ENCODE data around the gene ZFR2. TPM values are rescaled to one million over a fixed set of nuclear protein-coding genes. Genes with fewer than 3 reads are reported as not detected.

Gene ZFR2
- total RNA-seq, 2 experiments from 2014 or later = 0.33 to 0.58 TPM

- no peaks in the 10 kb centered on the region for H3K36me3 Mint-ChIP-seq
- DNase-seq = no peak
- POLR2A ChIA-PET = no interaction called here
- no peaks in the 10 kb centered on the region for H3K27me3 Mint-ChIP-seq
- peaks cover 2% of the 10 kb centered on the region for H3K9me3 Mint-ChIP-seq
- intact Hi-C loops (cut with micrococcal nuclease) = no loop called here
- H3K4me3 Mint-ChIP-seq = no peak overlapping the region
- CTCF ChIA-PET = interaction anchor here (1.9 kb wide), 1 partner anchor 32 kb away, joined by 9 read pairs; no protein-coding TSS in a partner anchor
- peaks cover 2% of the 10 kb centered on the region for H3K4me1 Mint-ChIP-seq (ENCODE audit: low read depth)
- no peak overlapping the region for H3K27ac Mint-ChIP-seq
Measured at GRCh38 chr19:3790209-3790734, 78.6 kb downstream of the ZFR2 start.

GRCh38 chr19:3788996-3789778 lies 79.7 kb downstream of the ZFR2 start:
- intact Hi-C loops (cut with micrococcal nuclease) = no loop called here
- Mint-ChIP-seq H3K4me1 (ENCODE audit: low read depth) (peaks cover 8% of the 10 kb centered on the region), H3K4me3 (no peak overlapping the region), H3K27me3 (no peaks in the 10 kb centered on the region), H3K9me3 (peaks cover 2% of the 10 kb centered on the region), H3K36me3 (no peaks in the 10 kb centered on the region), H3K27ac (no peak overlapping the region)
- no peak for DNase-seq
- POLR2A ChIA-PET = interaction anchor here (0.6 to 0.9 kb wide), 2 partner anchors 26 to 27 kb away, joined by 3 read pairs; no protein-coding TSS in a partner anchor
- CTCF ChIA-PET = interaction anchor here (1.1 to 2.2 kb wide), 2 partner anchors 33 to 60 kb away, joined by 3 to 10 read pairs; no protein-coding TSS in a partner anchor

- Mint-ChIP-seq H3K27ac (peak within 1 kb of the TSS; percentile 28), H3K36me3 (peaks cover 20% of the 10 kb centered on the region), H3K4me3 (peak within 1 kb of the TSS; percentile 77), H3K27me3 (no peaks in the 10 kb centered on the region), H3K4me1 (ENCODE audit: low read depth) (peaks cover 8% of the 10 kb centered on the region), H3K9me3 (peaks cover 18% of the 10 kb centered on the region)
- POLR2A ChIA-PET = interaction anchor here (0.9 to 1.0 kb wide), 2 partner anchors 24 to 32 kb away, joined by 3 read pairs; partner anchors contain the start of gene MRPL54
- CTCF ChIA-PET = interaction anchor here (0.7 to 4.7 kb wide), 3 partner anchors 36 to 63 kb away, joined by 3 to 36 read pairs (median 10); no protein-coding TSS in a partner anchor
- DNase-seq = peak; percentile 26
- intact Hi-C loops (cut with micrococcal nuclease) = no loop called here
Measured at GRCh38 chr19:3785938-3786824, 82.7 kb downstream of the ZFR2 start, which contains the start of gene MATK. Gene MATK (minus strand): TSS chr19:3786381. CDS start chr19:3785135, 1,246 bp downstream.

- H3K4me3 Mint-ChIP-seq = peak overlapping the region; percentile 77
- H3K27me3 Mint-ChIP-seq = no peaks in the 10 kb centered on the region
- peaks cover 8% of the 10 kb centered on the region for H3K4me1 Mint-ChIP-seq (ENCODE audit: low read depth)
- H3K36me3 Mint-ChIP-seq = peaks cover 24% of the 10 kb centered on the region
- intact Hi-C loops (cut with micrococcal nuclease) = no loop called here
- POLR2A ChIA-PET = interaction anchor here (0.9 kb wide), 1 partner anchor 23 kb away, joined by 3 read pairs; the partner anchor contains the start of gene MRPL54
- no peak overlapping the region for H3K27ac Mint-ChIP-seq
- H3K9me3 Mint-ChIP-seq = peaks cover 19% of the 10 kb centered on the region
- CTCF ChIA-PET = interaction anchor here (0.7 to 4.7 kb wide), 4 partner anchors 33 to 106 kb away, joined by 3 to 36 read pairs (median 10); no protein-coding TSS in a partner anchor
- peak; percentile 38 for DNase-seq
Measured at GRCh38 chr19:3785451-3785937, 83.3 kb downstream of the ZFR2 start.

GRCh38 chr19:3784607-3785450 lies 84.0 kb downstream of the ZFR2 start:
- H3K27me3 Mint-ChIP-seq = no peaks in the 10 kb centered on the region
- peaks cover 8% of the 10 kb centered on the region for H3K4me1 Mint-ChIP-seq (ENCODE audit: low read depth)
- H3K9me3 Mint-ChIP-seq = peaks cover 19% of the 10 kb centered on the region
- H3K4me3 Mint-ChIP-seq = peak overlapping the region; percentile 77
- H3K27ac Mint-ChIP-seq = no peak overlapping the region
- ChIA-PET POLR2A (interaction anchor here (0.9 to 2.1 kb wide), 3 partner anchors 22 to 34 kb away, joined by 3 to 6 read pairs (median 3); partner anchors contain the start of gene MRPL54), CTCF (interaction anchor here (0.7 to 4.7 kb wide), 6 partner anchors 22 to 107 kb away, joined by 3 to 36 read pairs (median 9); partner anchors contain the start of gene MRPL54)
- peaks cover 24% of the 10 kb centered on the region for H3K36me3 Mint-ChIP-seq
- intact Hi-C loops (cut with micrococcal nuclease) = no loop called here
- no peak for DNase-seq

- Mint-ChIP-seq H3K4me3 (peak overlapping the region; percentile 77), H3K27ac (no peak overlapping the region), H3K4me1 (ENCODE audit: low read depth) (peaks cover 8% of the 10 kb centered on the region), H3K27me3 (no peaks in the 10 kb centered on the region), H3K36me3 (peaks cover 24% of the 10 kb centered on the region), H3K9me3 (peaks cover 19% of the 10 kb centered on the region)
- POLR2A ChIA-PET = interaction anchor here (0.6 to 2.1 kb wide), 3 partner anchors 29 to 339 kb away, joined by 3 to 6 read pairs (median 3); no protein-coding TSS in a partner anchor
- peak; percentile 65 for DNase-seq
- CTCF ChIA-PET = interaction anchor here (1.0 to 4.7 kb wide), 7 partner anchors 21 to 68 kb away, joined by 4 to 36 read pairs (median 8); partner anchors contain the start of gene MRPL54
- intact Hi-C loops (cut with micrococcal nuclease) = loop anchor here (2.0 kb wide), 1 partner anchor 39 kb away; no protein-coding TSS in a partner anchor
Measured at GRCh38 chr19:3783660-3784584, 84.9 kb downstream of the ZFR2 start.

- Mint-ChIP-seq H3K4me3 (no peak overlapping the region), H3K27ac (no peak overlapping the region), H3K27me3 (no peaks in the 10 kb centered on the region), H3K9me3 (peaks cover 19% of the 10 kb centered on the region), H3K36me3 (peaks cover 24% of the 10 kb centered on the region), H3K4me1 (ENCODE audit: low read depth) (peaks cover 8% of the 10 kb centered on the region)
- POLR2A ChIA-PET = interaction anchor here (2.1 kb wide), 1 partner anchor 36 kb away, joined by 6 read pairs; no protein-coding TSS in a partner anchor
- CTCF ChIA-PET = interaction anchor here (1.2 to 4.7 kb wide), 5 partner anchors 20 to 69 kb away, joined by 4 to 36 read pairs (median 8); partner anchors contain the start of gene MRPL54
- DNase-seq = no peak
- intact Hi-C loops (cut with micrococcal nuclease) = loop anchor here (2.0 kb wide), 1 partner anchor 40 kb away; no protein-coding TSS in a partner anchor
Measured at GRCh38 chr19:3782903-3783302, 85.9 kb downstream of the ZFR2 start.

GRCh38 chr19:3782330-3782729 lies 86.5 kb downstream of the ZFR2 start:
- H3K36me3 Mint-ChIP-seq = peaks cover 24% of the 10 kb centered on the region
- H3K4me3 Mint-ChIP-seq = no peak overlapping the region
- intact Hi-C loops (cut with micrococcal nuclease) = loop anchor here (2.0 kb wide), 1 partner anchor 40 kb away; no protein-coding TSS in a partner anchor
- peaks cover 19% of the 10 kb centered on the region for H3K9me3 Mint-ChIP-seq
- POLR2A ChIA-PET = no interaction called here
- H3K4me1 Mint-ChIP-seq (ENCODE audit: low read depth) = peaks cover 8% of the 10 kb centered on the region
- H3K27ac Mint-ChIP-seq = no peak overlapping the region
- no peak for DNase-seq
- H3K27me3 Mint-ChIP-seq = no peaks in the 10 kb centered on the region
- CTCF ChIA-PET = interaction anchor here (1.2 to 4.7 kb wide), 3 partner anchors 20 to 66 kb away, joined by 4 to 36 read pairs (median 8); partner anchors contain the start of gene MRPL54

- CTCF ChIA-PET = interaction anchor here (2.4 kb wide), 1 partner anchor 41 kb away, joined by 6 read pairs; no protein-coding TSS in a partner anchor
- intact Hi-C loops (cut with micrococcal nuclease) = loop anchor here (2.0 kb wide), 1 partner anchor 41 kb away; no protein-coding TSS in a partner anchor
- Mint-ChIP-seq H3K27ac (no peak overlapping the region), H3K9me3 (peaks cover 19% of the 10 kb centered on the region), H3K36me3 (peaks cover 24% of the 10 kb centered on the region), H3K27me3 (no peaks in the 10 kb centered on the region), H3K4me1 (ENCODE audit: low read depth) (peaks cover 8% of the 10 kb centered on the region), H3K4me3 (no peak overlapping the region)
- POLR2A ChIA-PET = no interaction called here
- no peak for DNase-seq
Measured at GRCh38 chr19:3781603-3782002, 87.2 kb downstream of the ZFR2 start.
